ENCODE measurements around the gene ZBP1. TPM values are rescaled to one million over a fixed set of nuclear protein-coding genes. Genes with fewer than 3 reads are reported as not detected.

ZBP1 gene
- total RNA-seq, 4 donors from 2014 or later: 0.28 to 0.84 (median 0.56) TPM; not detected in 1

DNA sequence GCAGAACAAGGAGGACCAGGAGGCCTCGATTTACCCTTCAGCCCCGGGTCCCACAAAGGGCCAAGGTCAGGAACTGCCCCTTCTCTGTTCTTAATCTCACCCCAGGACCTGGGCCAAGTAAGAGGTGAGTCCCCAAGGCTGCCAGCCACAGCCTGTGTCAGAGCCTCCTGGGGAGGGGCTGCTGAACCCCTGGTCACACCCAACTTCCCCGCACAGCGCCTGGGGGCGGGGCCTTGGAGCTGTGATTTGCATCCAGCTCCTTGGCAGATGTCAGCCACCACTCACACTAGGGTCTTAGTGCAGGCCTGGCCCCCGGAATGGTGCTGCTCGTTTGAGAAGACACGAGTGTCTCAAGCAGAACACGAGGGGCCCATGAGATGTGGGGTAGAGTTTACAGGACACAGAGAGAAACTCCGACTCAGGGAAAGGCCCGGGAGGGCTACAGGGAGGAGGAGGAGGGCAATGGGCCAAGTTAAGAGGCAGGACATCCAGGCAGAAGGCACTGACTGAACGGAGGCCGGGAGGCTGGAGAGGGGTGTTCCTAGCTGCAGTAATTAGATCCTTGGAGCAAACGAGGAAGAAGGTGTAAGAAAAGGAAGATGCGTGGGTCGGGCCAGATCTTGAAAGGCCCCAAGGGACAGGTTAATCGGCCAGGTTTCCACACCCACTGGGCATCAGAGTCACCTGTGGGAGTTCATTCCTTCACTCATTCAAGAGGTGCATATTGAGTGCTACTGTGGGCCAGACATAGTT is 26.9 kb downstream of the ZBP1 start:
- TF ChIP-seq, protein P1, sequence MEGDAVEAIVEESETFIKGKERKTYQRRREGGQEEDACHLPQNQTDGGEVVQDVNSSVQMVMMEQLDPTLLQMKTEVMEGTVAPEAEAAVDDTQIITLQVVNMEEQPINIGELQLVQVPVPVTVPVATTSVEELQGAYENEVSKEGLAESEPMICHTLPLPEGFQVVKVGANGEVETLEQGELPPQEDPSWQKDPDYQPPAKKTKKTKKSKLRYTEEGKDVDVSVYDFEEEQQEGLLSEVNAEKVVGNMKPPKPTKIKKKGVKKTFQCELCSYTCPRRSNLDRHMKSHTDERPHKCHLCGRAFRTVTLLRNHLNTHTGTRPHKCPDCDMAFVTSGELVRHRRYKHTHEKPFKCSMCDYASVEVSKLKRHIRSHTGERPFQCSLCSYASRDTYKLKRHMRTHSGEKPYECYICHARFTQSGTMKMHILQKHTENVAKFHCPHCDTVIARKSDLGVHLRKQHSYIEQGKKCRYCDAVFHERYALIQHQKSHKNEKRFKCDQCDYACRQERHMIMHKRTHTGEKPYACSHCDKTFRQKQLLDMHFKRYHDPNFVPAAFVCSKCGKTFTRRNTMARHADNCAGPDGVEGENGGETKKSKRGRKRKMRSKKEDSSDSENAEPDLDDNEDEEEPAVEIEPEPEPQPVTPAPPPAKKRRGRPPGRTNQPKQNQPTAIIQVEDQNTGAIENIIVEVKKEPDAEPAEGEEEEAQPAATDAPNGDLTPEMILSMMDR (IDR thresholded peaks at IDR 0.05): no peak
- DNase-seq (ENCODE audit: low spot score) (no peak), ATAC-seq (ENCODE audit: low FRiP score) (no peak)

- no peak for DNase-seq (ENCODE audit: low spot score)
- no peak for ATAC-seq (ENCODE audit: low FRiP score)
- TF ChIP-seq, protein P1 (IDR thresholded peaks at IDR 0.05): no peak
Measured at GRCh38 chr20:57592263-57593092, 27.7 kb downstream of the ZBP1 start.

DNA sequence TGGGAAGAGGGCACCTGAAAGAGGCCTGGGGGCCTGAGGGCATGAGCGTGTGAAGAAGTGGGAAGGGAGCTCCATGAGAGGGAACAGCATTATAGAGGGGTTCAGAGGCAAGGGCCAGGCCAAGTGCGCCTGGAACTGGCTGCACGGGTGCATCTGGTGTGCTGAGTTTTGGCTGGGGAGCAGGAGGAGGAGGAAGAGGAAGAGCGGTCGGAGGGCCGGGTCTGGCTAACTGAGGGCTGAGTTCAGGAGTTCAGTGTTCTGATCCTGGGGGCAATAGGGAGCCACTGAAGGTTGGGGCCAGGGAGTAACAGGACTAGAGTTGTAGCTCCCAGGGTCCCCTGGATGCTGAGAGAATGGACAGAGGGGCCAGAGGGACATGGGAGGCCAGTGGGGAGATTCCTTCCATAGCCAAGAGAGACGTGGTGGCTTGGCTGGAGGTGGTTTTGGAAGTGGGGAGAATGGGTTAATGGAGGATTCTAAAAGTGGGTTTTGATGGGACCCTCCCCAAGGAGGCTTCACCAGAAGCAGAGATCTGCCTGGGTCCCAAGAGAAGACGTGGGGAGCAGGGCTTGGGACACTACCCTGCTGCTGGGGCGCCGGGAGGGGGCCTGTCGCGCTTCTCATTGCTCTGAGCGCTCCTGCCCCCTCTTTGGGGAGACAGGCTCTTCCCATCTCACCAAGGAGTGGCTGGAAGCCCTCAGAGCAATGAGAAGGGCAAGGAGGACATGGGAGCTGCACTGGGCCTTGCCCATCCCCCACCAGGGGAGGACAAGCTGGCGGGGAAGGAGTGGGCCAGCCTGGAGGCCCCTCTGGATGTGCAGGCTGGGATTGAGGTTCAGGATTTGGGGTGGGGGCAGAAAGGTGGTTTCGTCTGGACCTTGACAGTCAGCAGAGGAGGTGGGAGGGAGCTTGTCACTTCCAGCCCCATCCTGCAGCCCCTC is 28.7 kb downstream of the ZBP1 start:
- ATAC-seq (ENCODE audit: low FRiP score) (no peak), DNase-seq (ENCODE audit: low spot score) (no peak)
- TF ChIP-seq, protein P1 (IDR thresholded peaks at IDR 0.05): no peak

DNA sequence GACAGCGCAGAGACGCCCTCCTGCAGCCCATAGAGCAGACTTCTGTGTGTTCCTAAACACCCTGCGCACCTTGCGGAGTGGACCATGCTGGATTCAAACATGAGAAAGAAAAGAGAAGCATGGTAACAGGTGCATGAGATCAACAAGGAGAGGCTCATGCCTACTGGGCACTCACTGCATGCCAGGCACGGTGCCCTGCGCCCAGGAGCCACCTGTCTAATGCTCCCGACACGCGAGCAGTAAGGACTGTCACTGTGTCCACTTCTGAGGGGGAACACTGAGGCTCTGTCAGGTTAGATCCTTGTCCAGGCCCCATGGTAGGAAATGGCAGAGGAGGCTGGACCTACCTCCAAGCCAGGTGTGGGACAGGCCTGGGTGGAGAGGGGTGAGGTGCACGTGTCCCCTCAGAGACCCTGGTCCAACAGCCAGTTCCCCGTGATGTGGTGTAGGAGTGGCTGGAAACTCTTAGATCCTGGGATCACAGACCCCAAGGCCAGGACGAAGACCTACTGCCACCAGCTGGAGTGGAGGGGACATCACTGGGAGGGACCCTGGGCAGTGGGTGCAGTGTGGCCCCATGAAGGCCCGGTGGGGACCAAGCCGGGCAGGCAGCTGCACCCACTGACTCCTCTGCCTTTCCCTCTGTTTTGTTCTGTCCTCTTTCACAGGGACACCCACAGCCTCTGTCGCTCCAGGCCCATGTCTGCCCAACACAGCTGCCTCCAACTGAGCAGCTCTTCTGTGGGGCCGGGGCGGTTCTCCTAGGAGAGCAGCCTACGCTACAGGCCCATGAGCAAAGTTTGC is 29.5 kb downstream of the ZBP1 start:
- TF ChIP-seq, protein P1 (IDR thresholded peaks at IDR 0.05): no peak
- DNase-seq (ENCODE audit: low spot score) (no peak), ATAC-seq (ENCODE audit: low FRiP score) (no peak)

GRCh38 chr20:57589728-57590484 is 30.3 kb downstream of the ZBP1 start:
- TF ChIP-seq, protein P1 (IDR thresholded peaks at IDR 0.05): no peak
- DNase-seq (ENCODE audit: low spot score) (no peak), ATAC-seq (ENCODE audit: low FRiP score) (no peak)
